BJ (cell line): ENCODE data around the gene SMAD7. TPM values are rescaled to one million over a fixed set of nuclear protein-coding genes. Genes with fewer than 3 reads are reported as not detected.

Experiments
- CTCF ChIA-PET: fragments of 350-600 bp; formaldehyde crosslinking; extraction: SDS; loops from one replicate; lab custom pipeline; 2021; ENCODE audit warnings: antibody characterized with exemption, inconsistent platforms; lab: Yijun Ruan, JAX
- POLR2A ChIA-PET: fragments of 300-600 bp; sonication (Branson Sonifier 250); formaldehyde crosslinking; extraction: SDS; loops from one replicate; lab custom pipeline; 2021; ENCODE audit warnings: antibody characterized with exemption; lab: Charles Lee
- DNase-seq: peaks from one replicate; pipeline ENCODE4 v3.0.0-alpha.2; 2011; ENCODE audit warnings: low read depth
- H3K27me3 ChIP-seq: 2 replicates; pipeline ENCODE4 v1.6.0; 2011; ENCODE audit warnings: low read length; ENCODE audit not compliant: control insufficient read depth, insufficient read depth
- H3K36me3 ChIP-seq: 2 replicates; pipeline ENCODE4 v1.5.1; 2011; ENCODE audit warnings: low read length; ENCODE audit not compliant: control insufficient read depth, insufficient read depth
- H3K4me3 ChIP-seq: 2 replicates; pipeline ENCODE4 v1.5.1; 2011; ENCODE audit warnings: low read depth, mild to moderate bottlenecking, control low read depth, low read length
- polyA plus RNA-seq: library from polyadenylated mRNA; depleted of rRNA; stranded (reverse); fragments of >200 nt; gene quantifications from 2 replicates; pipeline ENCODE4 v1.2.3, GENCODE V29; 2011
- TF ChIP-seq, protein P1 (sequence below): IDR thresholded peaks from 2 replicates; pipeline ENCODE4 v1.5.1; 2011; ENCODE audit warnings: low read depth, mild to moderate bottlenecking, control low read depth, inconsistent platforms, low read length, moderate library complexity; ENCODE audit not compliant: insufficient read depth

SMAD7 gene
- polyA plus RNA-seq, 1 experiment, result 24.2 TPM

DNA sequence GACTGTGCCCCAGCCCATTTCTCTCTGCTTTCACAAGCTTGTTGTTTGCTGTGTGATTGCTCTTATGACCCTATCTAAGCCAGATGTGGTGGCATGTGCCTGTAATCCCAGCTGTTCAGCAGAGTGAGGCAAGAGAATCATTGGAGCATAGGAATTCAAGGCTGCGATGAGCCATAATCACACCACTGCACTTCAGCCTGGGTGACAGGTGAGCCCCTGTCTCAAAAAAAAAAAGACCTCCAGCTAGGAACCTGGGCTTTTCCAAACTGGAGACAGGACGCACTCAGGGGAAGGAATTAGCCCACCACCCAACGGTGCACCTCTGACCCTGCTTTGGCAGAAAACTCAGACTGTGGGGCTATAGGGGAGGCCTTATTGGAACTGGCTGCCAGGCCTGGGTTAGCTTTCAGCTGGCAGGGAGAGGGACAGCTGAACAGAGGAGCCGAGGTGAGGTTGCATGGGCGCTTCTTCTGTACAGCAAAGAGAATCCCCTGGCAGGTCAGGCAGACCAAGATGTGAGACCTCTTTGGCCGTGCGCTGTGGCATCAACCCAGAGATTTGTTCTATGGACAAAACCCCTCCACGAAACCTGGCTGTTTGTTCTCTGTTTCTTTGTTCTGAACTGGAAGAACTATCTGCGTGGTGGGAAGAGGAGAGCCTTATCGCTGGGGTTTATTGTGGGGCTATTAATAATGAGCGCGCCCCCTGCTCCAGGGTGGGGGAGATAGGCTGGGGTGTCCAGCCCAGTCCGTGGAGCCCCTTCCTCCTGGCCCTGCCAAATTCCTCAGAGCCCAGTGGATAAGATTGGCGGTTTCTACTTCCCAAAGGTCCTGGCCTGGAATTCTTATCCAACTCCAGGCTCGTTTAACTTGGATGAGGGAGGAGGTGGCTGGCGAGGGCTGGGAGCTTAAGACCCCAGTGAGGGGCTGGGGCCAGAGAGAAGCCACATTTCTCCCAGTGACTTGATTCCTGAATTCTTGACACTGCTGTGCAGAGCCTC, 38.8 kb upstream of the SMAD7 start:
- Histone ChIP-seq H3K4me3 (no peak overlapping the region), H3K36me3 (no peaks in the 10 kb centered on the region), H3K27me3 (no peaks in the 10 kb centered on the region)
- ChIA-PET POLR2A (no interaction called here), CTCF (interaction anchor here (0.6 to 1.0 kb wide), 3 partner anchors 9 to 34 kb away, joined by 3 to 4 read pairs (median 3); no protein-coding TSS in a partner anchor)
- no peak for DNase-seq
- TF ChIP-seq, protein P1, sequence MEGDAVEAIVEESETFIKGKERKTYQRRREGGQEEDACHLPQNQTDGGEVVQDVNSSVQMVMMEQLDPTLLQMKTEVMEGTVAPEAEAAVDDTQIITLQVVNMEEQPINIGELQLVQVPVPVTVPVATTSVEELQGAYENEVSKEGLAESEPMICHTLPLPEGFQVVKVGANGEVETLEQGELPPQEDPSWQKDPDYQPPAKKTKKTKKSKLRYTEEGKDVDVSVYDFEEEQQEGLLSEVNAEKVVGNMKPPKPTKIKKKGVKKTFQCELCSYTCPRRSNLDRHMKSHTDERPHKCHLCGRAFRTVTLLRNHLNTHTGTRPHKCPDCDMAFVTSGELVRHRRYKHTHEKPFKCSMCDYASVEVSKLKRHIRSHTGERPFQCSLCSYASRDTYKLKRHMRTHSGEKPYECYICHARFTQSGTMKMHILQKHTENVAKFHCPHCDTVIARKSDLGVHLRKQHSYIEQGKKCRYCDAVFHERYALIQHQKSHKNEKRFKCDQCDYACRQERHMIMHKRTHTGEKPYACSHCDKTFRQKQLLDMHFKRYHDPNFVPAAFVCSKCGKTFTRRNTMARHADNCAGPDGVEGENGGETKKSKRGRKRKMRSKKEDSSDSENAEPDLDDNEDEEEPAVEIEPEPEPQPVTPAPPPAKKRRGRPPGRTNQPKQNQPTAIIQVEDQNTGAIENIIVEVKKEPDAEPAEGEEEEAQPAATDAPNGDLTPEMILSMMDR, result no peak

DNA sequence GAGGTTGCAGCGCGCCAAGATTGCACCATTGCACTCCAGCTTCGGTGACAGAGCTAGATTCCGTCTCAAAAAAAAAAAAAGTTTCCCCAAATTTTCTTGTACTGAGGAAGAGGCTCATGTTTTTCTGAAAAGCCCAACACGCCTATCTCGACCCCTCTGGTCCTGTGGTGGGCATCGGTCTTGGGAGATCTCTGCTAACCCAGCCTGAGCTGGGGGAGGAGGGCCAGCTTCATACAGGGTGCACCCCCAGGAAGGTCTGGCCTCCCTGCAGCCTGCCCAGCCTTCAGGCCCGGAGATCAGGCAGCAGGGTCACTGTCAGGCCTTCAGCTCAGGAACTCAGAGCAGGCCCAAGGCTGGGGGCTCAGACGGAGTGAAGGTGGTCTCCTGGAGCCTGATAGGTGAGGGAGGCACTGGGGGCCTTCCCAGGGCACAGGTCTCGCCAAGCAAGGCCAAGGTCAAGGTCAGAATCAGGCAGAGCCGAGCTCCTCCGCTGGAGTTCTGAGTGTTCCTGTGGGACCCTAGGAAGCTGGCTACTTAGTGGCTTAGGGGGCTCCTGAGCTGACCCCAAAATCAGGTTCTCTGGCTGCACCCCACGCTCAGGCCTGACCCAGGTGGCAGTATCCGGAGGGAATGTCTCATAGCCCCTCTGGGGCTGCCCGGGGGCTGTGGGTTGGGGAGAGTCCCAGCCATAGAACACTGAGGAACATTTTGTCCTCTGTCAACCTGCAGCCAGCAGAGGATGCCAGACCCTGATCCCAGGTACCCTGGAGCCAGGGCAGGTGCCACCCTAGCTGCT, 37.9 kb upstream of the SMAD7 start:
- Histone ChIP-seq H3K4me3 (no peak overlapping the region), H3K36me3 (no peaks in the 10 kb centered on the region), H3K27me3 (no peaks in the 10 kb centered on the region)
- TF ChIP-seq, protein P1, result no peak
- ChIA-PET POLR2A (interaction anchor here (0.5 kb wide), 1 partner anchor 9 kb away, joined by 5 read pairs; no protein-coding TSS in a partner anchor), CTCF (interaction anchor here (1.0 kb wide), 1 partner anchor 9 kb away, joined by 3 read pairs; no protein-coding TSS in a partner anchor)
- no peak for DNase-seq

DNA sequence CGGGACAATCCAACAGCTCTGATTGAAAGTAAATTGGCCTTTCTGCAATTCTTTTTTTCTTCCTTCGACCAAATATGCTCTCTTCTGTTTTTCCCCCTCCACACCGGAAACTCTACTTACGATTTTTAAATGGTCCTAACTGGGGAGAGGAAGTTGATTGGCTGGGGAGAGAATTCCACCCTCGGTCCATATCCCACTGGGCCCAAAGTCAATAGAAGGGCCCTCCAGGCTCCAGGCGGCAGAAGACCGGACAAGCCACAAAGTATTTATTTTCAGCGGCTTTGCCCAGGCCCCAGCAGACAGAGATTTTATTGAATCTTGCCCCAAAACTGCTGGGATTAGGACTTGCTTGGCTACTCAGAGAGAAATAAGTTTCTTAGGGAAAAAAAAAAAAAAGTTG, 37.1 kb upstream of the SMAD7 start:
- no peaks in the 10 kb centered on the region for H3K36me3 ChIP-seq
- TF ChIP-seq, protein P1, result no peak
- POLR2A ChIA-PET, result no interaction called here
- H3K27me3 ChIP-seq, result no peaks in the 10 kb centered on the region
- no peak for DNase-seq
- CTCF ChIA-PET, result no interaction called here
- no peak overlapping the region for H3K4me3 ChIP-seq

DNA sequence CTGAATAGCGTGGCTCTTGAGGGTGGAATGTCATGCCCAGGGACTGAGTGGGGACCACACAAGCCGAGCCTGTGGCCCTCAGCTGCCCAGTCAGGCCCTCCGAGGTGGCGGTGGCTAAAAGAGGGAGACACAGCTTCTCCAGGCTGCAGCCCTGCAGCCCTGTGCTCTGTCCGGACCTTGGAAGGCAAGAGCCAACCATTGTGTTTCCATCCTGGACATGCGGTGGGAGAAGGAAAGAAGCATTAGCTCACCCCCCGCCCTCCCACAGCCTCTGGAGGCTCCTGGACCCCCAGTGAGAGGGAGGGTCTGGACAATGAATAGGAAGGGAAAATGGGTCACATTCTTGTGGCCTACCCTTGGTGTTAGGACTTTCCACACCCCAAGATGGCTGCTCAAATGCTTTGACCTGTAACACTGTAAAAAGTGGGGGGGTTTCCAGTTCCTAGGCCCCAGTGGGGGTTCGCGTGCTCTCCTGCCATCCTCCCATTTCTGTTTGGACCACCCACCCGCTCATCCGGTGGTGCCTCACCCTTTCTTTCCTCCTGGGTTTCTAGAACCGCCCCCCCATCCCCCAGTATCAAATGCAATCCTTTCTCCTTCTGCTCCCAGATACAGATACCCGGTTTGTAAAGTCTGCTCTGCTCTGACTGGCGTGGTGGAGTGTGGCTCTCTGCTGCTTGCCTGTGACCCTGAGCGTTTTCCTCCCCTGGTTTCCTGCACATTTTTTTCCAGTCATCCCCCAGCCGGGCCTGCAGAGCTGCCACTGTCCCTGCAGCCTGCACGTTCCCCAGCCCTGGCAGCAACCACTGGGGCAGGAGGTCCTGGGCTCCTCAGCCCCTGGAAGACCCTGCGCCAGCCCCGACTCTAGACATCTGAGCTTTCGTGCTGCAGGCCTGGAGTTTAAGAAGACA, 36.3 kb upstream of the SMAD7 start:
- POLR2A ChIA-PET, result no interaction called here
- Histone ChIP-seq H3K4me3 (no peak overlapping the region), H3K36me3 (no peaks in the 10 kb centered on the region), H3K27me3 (no peaks in the 10 kb centered on the region)
- CTCF ChIA-PET, result no interaction called here
- no peak for DNase-seq
- TF ChIP-seq, protein P1, result no peak
